ENCODE measurements around the gene DNTTIP2.
A peak's percentile ranks its signal among the peaks of the same experiment; 100 is the strongest.
"Not testable (repeated sequence)": the region's sequence is repeated elsewhere in the genome, so short reads cannot be mapped to it uniquely, and the experiment has no call there.

The DNTTIP2 gene

GRCh38 chr1:93878889-93879586, at the start of gene DNTTIP2:
DNTTIP2 (minus strand) TSS chr1:93879206; CDS start chr1:93879148, 58 bp downstream.
- Histone ChIP-seq H3K4me1 (ENCODE audit: control insufficient read depth, insufficient read depth, low read length) (no peaks in the 10 kb centered on the region), H3K36me3 (ENCODE audit: control insufficient read depth, insufficient read depth, low read length) (peaks cover 13% of the 10 kb centered on the region; the same call in 1 of the 2 replicates), H3K4me3 (ENCODE audit: low read length) (peak within 1 kb of the TSS; percentile 87), H3K27me3 (ENCODE audit: control insufficient read depth, insufficient read depth, low read length) (no peaks in the 10 kb centered on the region), H3K27ac (ENCODE audit: low read length) (no peak within 1 kb of the TSS), H3K9me3 (ENCODE audit: control insufficient read depth, insufficient read depth, low read length) (no peaks in the 10 kb centered on the region)
- WGBS (ENCODE audit: insufficient coverage, insufficient read length), result no CpG with 5 or more reads among the region's 50 CpGs
- DNase-seq (ENCODE audit: low read depth, low spot score), result peak; percentile 81

GRCh38 chr1:93925206-93925605, 46.2 kb upstream of the DNTTIP2 start:
- H3K27ac ChIP-seq (ENCODE audit: low read length), result no peak overlapping the region
- H3K27me3 ChIP-seq (ENCODE audit: control insufficient read depth, insufficient read depth, low read length), result no peaks in the 10 kb centered on the region
- H3K9me3 ChIP-seq (ENCODE audit: control insufficient read depth, insufficient read depth, low read length), result no peaks in the 10 kb centered on the region
- WGBS (ENCODE audit: insufficient coverage, insufficient read length), result no CpG with 5 or more reads among the region's 3 CpGs
- H3K36me3 ChIP-seq (ENCODE audit: control insufficient read depth, insufficient read depth, low read length), result no peaks in the 10 kb centered on the region
- H3K4me1 ChIP-seq (ENCODE audit: control insufficient read depth, insufficient read depth, low read length), result no peaks in the 10 kb centered on the region
- no peak for DNase-seq (ENCODE audit: low read depth, low spot score)
- no peak overlapping the region for H3K4me3 ChIP-seq (ENCODE audit: low read length)

- Histone ChIP-seq H3K4me3 (ENCODE audit: low read length) (no peak overlapping the region), H3K27me3 (ENCODE audit: control insufficient read depth, insufficient read depth, low read length) (no peaks in the 10 kb centered on the region), H3K9me3 (ENCODE audit: control insufficient read depth, insufficient read depth, low read length) (no peaks in the 10 kb centered on the region; the same call in 1 of the 2 replicates), H3K4me1 (ENCODE audit: control insufficient read depth, insufficient read depth, low read length) (no peaks in the 10 kb centered on the region; the same call in 1 of the 2 replicates), H3K36me3 (ENCODE audit: control insufficient read depth, insufficient read depth, low read length) (no peaks in the 10 kb centered on the region), H3K27ac (ENCODE audit: low read length) (no peak overlapping the region)
- DNase-seq (ENCODE audit: low read depth, low spot score), result peak; percentile 45
- WGBS (ENCODE audit: insufficient coverage, insufficient read length), result no CpG with 5 or more reads among the region's 1 CpG
These were observed 40.8 kb upstream of the DNTTIP2 start for GRCh38 chr1:93919780-93920179.

GRCh38 chr1:93917302-93917701, 38.3 kb upstream of the DNTTIP2 start:
- Histone ChIP-seq H3K27me3 (ENCODE audit: control insufficient read depth, insufficient read depth, low read length) (no peaks in the 10 kb centered on the region), H3K4me1 (ENCODE audit: control insufficient read depth, insufficient read depth, low read length) (no peaks in the 10 kb centered on the region; the same call in 1 of the 2 replicates), H3K4me3 (ENCODE audit: low read length) (no peak overlapping the region), H3K27ac (ENCODE audit: low read length) (no peak overlapping the region), H3K36me3 (ENCODE audit: control insufficient read depth, insufficient read depth, low read length) (no peaks in the 10 kb centered on the region), H3K9me3 (ENCODE audit: control insufficient read depth, insufficient read depth, low read length) (no peaks in the 10 kb centered on the region; the same call in 1 of the 2 replicates)
- WGBS (ENCODE audit: insufficient coverage, insufficient read length), result no CpG with 5 or more reads among the region's 10 CpGs
- DNase-seq (ENCODE audit: low read depth, low spot score), result no peak

GRCh38 chr1:93910880-93911279, 31.9 kb upstream of the DNTTIP2 start:
- not testable (repeated sequence) for H3K9me3 ChIP-seq (ENCODE audit: control insufficient read depth, insufficient read depth, low read length); H3K27ac ChIP-seq (ENCODE audit: low read length); H3K4me1 ChIP-seq (ENCODE audit: control insufficient read depth, insufficient read depth, low read length); H3K36me3 ChIP-seq (ENCODE audit: control insufficient read depth, insufficient read depth, low read length); H3K4me3 ChIP-seq (ENCODE audit: low read length); H3K27me3 ChIP-seq (ENCODE audit: control insufficient read depth, insufficient read depth, low read length); DNase-seq (ENCODE audit: low read depth, low spot score)
- no CpG with 5 or more reads among the region's 3 CpGs for WGBS (ENCODE audit: insufficient coverage, insufficient read length)

- Histone ChIP-seq H3K27ac (ENCODE audit: low read length) (no peak overlapping the region), H3K36me3 (ENCODE audit: control insufficient read depth, insufficient read depth, low read length) (peaks cover 3% of the 10 kb centered on the region; the same call in 1 of the 2 replicates), H3K9me3 (ENCODE audit: control insufficient read depth, insufficient read depth, low read length) (no peaks in the 10 kb centered on the region), H3K4me3 (ENCODE audit: low read length) (no peak overlapping the region; the same call in 1 of the 2 replicates), H3K27me3 (ENCODE audit: control insufficient read depth, insufficient read depth, low read length) (no peaks in the 10 kb centered on the region), H3K4me1 (ENCODE audit: control insufficient read depth, insufficient read depth, low read length) (no peaks in the 10 kb centered on the region; the same call in 1 of the 2 replicates)
- no peak for DNase-seq (ENCODE audit: low read depth, low spot score)
- WGBS (ENCODE audit: insufficient coverage, insufficient read length), result no CpG with 5 or more reads among the region's 4 CpGs
These were observed 31.3 kb upstream of the DNTTIP2 start for GRCh38 chr1:93910305-93910704.

GRCh38 chr1:93909146-93910050, 30.4 kb upstream of the DNTTIP2 start, which contains the start of gene GCLM:
GCLM (minus strand) TSS chr1:93909430; CDS start chr1:93909163, 267 bp downstream.
- no CpG with 5 or more reads among the region's 102 CpGs for WGBS (ENCODE audit: insufficient coverage, insufficient read length)

GRCh38 chr1:93908394-93909145, 29.6 kb upstream of the DNTTIP2 start:
- H3K4me1 ChIP-seq (ENCODE audit: control insufficient read depth, insufficient read depth, low read length), result no peaks in the 10 kb centered on the region; the same call in 1 of the 2 replicates
- DNase-seq (ENCODE audit: low read depth, low spot score), result no peak
- H3K9me3 ChIP-seq (ENCODE audit: control insufficient read depth, insufficient read depth, low read length), result no peaks in the 10 kb centered on the region

More at GRCh38 chr1:93909146-93910050, 30.4 kb upstream of the DNTTIP2 start, which contains the start of gene GCLM:
- Histone ChIP-seq H3K27me3 (ENCODE audit: control insufficient read depth, insufficient read depth, low read length) (no peaks in the 10 kb centered on the region), H3K27ac (ENCODE audit: low read length) (no peak within 1 kb of the TSS), H3K9me3 (ENCODE audit: control insufficient read depth, insufficient read depth, low read length) (no peaks in the 10 kb centered on the region), H3K4me1 (ENCODE audit: control insufficient read depth, insufficient read depth, low read length) (no peaks in the 10 kb centered on the region; the same call in 1 of the 2 replicates), H3K4me3 (ENCODE audit: low read length) (peak within 1 kb of the TSS; percentile 97), H3K36me3 (ENCODE audit: control insufficient read depth, insufficient read depth, low read length) (peaks cover 3% of the 10 kb centered on the region; the same call in 1 of the 2 replicates)
- peak; percentile 75 for DNase-seq (ENCODE audit: low read depth, low spot score)

GRCh38 chr1:93907718-93908117, 28.7 kb upstream of the DNTTIP2 start:
- no peaks in the 10 kb centered on the region for H3K27me3 ChIP-seq (ENCODE audit: control insufficient read depth, insufficient read depth, low read length)
- H3K27ac ChIP-seq (ENCODE audit: low read length), result no peak overlapping the region
- no CpG with 5 or more reads among the region's 3 CpGs for WGBS (ENCODE audit: insufficient coverage, insufficient read length)
- no peaks in the 10 kb centered on the region for H3K9me3 ChIP-seq (ENCODE audit: control insufficient read depth, insufficient read depth, low read length)
- H3K4me3 ChIP-seq (ENCODE audit: low read length), result no peak overlapping the region
- H3K4me1 ChIP-seq (ENCODE audit: control insufficient read depth, insufficient read depth, low read length), result no peaks in the 10 kb centered on the region; the same call in 1 of the 2 replicates
- H3K36me3 ChIP-seq (ENCODE audit: control insufficient read depth, insufficient read depth, low read length), result peaks cover 3% of the 10 kb centered on the region; the same call in 1 of the 2 replicates
- no peak for DNase-seq (ENCODE audit: low read depth, low spot score)

More at GRCh38 chr1:93908394-93909145, 29.6 kb upstream of the DNTTIP2 start:
- Histone ChIP-seq H3K27ac (ENCODE audit: low read length) (no peak overlapping the region), H3K36me3 (ENCODE audit: control insufficient read depth, insufficient read depth, low read length) (peaks cover 3% of the 10 kb centered on the region; the same call in 1 of the 2 replicates), H3K4me3 (ENCODE audit: low read length) (peak overlapping the region; percentile 97), H3K27me3 (ENCODE audit: control insufficient read depth, insufficient read depth, low read length) (no peaks in the 10 kb centered on the region)
- no CpG with 5 or more reads among the region's 49 CpGs for WGBS (ENCODE audit: insufficient coverage, insufficient read length)

Data from iPS DF 6.9 (cell line).